WERI-Rb-1 (cell line): ENCODE data around the gene MYEOV.

Experiments used
- DNase-seq: peaks from one replicate; pipeline ENCODE4 v3.0.0-alpha.2; 2020
- H3K27ac ChIP-seq: fragments of 250-450 bp; sonication (Bioruptor Pico); 2 replicates; pipeline ENCODE4 v1.5.1; 2020; ENCODE audit warnings: mild to moderate bottlenecking, moderate library complexity
- H3K27me3 ChIP-seq: fragments of 250-450 bp; sonication (Bioruptor Pico); 2 replicates; pipeline ENCODE4 v1.5.1; 2021; ENCODE audit warnings: mild to moderate bottlenecking, low read depth, moderate library complexity; ENCODE audit not compliant: insufficient read depth, severe bottlenecking
- H3K36me3 ChIP-seq: fragments of 250-450 bp; sonication (Bioruptor Pico); 2 replicates; pipeline ENCODE4 v1.5.1; 2020; ENCODE audit warnings: mild to moderate bottlenecking, moderate library complexity
- H3K4me3 ChIP-seq: 2 replicates; pipeline ENCODE4 v1.5.1; 2011; ENCODE audit warnings: low read depth, mild to moderate bottlenecking, control low read depth, low read length
- H3K9me3 ChIP-seq: fragments of 250-450 bp; sonication (Bioruptor Pico); 2 replicates; pipeline ENCODE4 v1.5.1; 2021; ENCODE audit warnings: mild to moderate bottlenecking, moderate library complexity; ENCODE audit not compliant: severe bottlenecking
- CTCF ChIP-seq: IDR thresholded peaks from 2 replicates; pipeline ENCODE4 v1.5.1; 2011; ENCODE audit warnings: low read depth, mild to moderate bottlenecking, control low read depth, inconsistent platforms, low read length

Gene MYEOV

GRCh38 chr11:69318093-69318420, 24.1 kb downstream of the MYEOV start:
- Histone ChIP-seq H3K36me3 (no peaks in the 10 kb centered on the region), H3K9me3 (peaks cover 2% of the 10 kb centered on the region), H3K4me3 (no peak overlapping the region), H3K27ac (no peak overlapping the region), H3K27me3 (peaks cover 49% of the 10 kb centered on the region)
- no peak for TF ChIP-seq CTCF
- no peak for DNase-seq

GRCh38 chr11:69319255-69320106, 25.5 kb downstream of the MYEOV start:
- Histone ChIP-seq H3K27ac (no peak overlapping the region), H3K36me3 (no peaks in the 10 kb centered on the region), H3K27me3 (peaks cover 44% of the 10 kb centered on the region), H3K9me3 (peaks cover 2% of the 10 kb centered on the region), H3K4me3 (no peak overlapping the region)
- TF ChIP-seq CTCF, result no peak
- DNase-seq, result no peak

DNA sequence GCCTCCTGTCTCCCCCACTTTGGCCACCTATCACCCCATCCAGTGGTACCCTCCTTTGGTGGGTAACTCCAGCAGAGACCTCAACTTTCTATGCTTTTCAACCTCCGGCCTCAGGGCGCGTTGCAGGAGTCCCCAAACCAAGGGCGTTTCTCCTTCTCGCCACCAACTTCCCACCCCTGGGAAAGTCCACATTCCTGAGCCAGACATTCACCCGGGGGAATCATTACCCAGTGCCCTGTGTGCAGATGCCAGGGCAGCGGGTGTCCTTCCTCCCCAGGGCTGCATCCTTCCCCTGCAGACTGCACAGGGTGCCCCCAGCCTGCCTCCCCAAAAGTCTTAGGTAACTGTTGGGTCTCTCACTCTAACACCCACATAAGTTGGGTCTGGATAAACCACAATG, 26.4 kb downstream of the MYEOV start:
- Histone ChIP-seq H3K27ac (no peak overlapping the region), H3K27me3 (peaks cover 42% of the 10 kb centered on the region), H3K36me3 (no peaks in the 10 kb centered on the region), H3K9me3 (no peaks in the 10 kb centered on the region), H3K4me3 (no peak overlapping the region)
- TF ChIP-seq CTCF, result no peak
- no peak for DNase-seq

GRCh38 chr11:69320756-69321741, 27.1 kb downstream of the MYEOV start:
- Histone ChIP-seq H3K9me3 (no peaks in the 10 kb centered on the region), H3K36me3 (no peaks in the 10 kb centered on the region), H3K27ac (no peak overlapping the region), H3K27me3 (peaks cover 44% of the 10 kb centered on the region), H3K4me3 (no peak overlapping the region)
- DNase-seq, result no peak
- TF ChIP-seq CTCF, result no peak

DNA sequence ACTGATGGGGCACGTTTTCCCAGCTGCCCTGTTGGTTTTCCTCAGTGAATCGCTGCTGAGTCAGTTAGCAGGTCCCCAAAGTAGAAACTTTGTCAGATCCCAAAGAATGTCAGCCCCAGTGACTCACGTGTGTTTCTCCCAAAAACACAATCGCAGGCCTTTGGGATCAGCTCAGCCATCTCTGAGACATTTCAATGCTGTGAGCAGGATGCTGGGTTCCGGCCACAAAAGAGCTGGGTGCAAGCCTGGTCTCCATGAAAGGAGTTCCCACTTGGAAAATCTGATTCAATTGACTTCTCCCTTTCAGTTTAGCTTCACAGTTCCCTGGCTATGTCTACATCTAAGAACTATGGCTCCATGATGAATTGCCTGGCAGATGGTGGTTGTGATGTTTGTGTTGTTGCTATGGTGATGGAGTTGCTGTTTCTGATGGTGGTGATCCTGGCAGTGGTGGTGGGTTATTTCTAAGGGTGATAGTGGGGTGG, 28.0 kb downstream of the MYEOV start:
- Histone ChIP-seq H3K9me3 (no peaks in the 10 kb centered on the region), H3K27me3 (peaks cover 42% of the 10 kb centered on the region), H3K27ac (no peak overlapping the region), H3K36me3 (no peaks in the 10 kb centered on the region), H3K4me3 (no peak overlapping the region)
- no peak for DNase-seq
- TF ChIP-seq CTCF, result no peak
